Dedifferentiated amniotic fluid mesenchymal stem cell (primary cell): ENCODE results near the gene GCLM.
"Not testable (repeated sequence)": the region's sequence is repeated elsewhere in the genome, so short reads cannot be mapped to it uniquely, and the experiment has no call there.

ENCODE experiments used
- DNase-seq: peaks from one replicate; pipeline ENCODE4 v3.0.0-alpha.2; 2016; ENCODE audit errors: extremely low spot score

The GCLM gene, protein sequence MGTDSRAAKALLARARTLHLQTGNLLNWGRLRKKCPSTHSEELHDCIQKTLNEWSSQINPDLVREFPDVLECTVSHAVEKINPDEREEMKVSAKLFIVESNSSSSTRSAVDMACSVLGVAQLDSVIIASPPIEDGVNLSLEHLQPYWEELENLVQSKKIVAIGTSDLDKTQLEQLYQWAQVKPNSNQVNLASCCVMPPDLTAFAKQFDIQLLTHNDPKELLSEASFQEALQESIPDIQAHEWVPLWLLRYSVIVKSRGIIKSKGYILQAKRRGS

DNA sequence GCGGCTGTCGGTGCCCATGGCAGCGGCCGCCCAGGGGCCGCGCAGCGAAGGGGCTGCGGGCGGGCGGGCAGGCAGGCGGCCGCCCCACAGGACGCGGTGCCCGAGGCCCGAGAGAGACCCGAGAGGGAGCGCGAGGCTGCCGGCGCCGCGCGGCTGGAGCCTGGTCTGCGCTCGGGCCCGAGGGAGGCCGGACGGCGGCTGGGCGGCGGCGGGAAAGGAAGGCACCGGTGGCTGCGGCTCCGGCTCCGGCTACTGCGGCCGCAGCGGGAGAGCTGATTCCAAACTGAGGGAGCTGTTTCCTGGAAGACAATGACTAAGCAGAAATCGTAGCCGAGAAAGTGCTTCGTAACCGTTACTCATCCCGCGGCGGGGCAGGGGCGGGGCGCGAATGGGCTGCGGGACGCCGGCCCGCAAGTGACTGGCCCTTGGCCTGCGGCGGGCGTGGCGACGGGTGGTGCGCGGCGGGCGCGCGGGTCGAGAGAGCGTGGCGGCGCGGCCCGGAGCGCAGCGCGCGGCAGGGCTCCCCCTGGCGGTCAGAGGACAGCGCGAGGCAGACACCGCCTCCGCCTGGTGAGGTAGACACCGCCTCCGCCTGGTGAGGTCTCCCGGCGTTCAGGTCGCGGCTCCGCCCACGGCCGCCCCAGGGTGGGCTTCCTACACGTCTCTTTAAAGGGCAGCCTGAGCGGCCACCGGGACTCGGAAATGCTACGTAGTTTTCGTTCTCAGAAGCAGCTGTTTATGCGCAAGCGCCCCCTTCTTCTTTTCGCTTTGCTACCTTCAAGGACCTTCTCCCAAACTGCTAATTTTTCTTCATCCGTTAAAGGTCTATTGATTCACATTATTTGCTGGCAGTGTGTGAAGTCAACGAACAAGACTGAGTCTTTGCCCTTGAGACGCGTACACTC lies at the start of gene GCLM:
Gene GCLM, minus strand, starts transcription at position 285 of the 905 bp plus-strand sequence. Its CDS starts 267 bp downstream, at position 18.
- peak; percentile 90 for DNase-seq

DNA sequence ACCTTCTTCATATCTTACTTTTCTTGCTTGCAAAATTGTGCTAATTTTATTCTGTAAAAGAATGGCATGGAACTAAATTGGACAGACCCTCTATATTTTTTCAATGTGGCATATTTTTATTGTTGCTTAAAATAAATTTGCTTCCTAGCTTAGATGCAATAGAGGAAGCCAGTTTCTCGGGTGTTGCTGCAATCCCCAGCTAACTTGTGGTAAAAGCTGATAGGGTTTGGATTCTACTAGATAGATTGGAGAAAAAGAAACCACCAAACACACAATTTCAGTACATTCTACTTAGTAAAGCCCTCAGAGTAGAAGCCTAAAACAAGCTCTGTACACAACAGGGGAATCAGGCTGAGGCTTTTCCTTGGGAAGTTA lies 49.5 kb upstream of the GCLM start:
- DNase-seq: no peak

DNA sequence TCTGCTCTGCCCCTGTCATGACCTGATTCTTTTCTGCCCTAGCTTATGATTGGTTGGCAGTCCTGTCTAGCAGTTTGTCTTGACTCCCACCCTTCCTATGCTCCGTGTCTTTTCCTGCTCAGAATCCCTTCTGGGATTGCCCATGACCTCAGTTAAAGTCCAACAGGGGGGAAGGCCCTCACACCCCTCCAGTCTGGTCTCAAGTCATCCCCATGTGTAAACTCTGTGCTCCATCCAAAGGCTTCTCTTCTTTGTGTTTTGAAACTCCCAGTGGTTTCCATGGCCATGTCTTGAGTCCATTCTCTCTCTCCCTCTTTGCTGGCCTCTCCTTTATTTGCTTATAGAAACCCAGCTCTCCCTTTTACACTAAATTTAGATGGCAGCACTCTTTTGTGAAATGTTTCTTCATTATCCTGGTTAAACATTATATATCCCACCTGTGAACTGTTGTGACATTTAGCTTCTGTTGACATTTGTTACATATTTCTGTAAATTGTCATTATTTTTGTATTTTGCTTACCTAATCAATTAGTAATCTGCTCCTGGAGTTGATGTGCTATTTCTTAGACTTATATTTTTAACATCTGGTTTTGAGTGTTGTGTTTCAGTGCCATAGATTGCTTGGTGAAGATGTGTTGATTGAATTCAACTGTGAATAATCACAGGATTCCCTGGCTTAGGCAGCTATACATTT lies 48.9 kb upstream of the GCLM start:
- no peak for DNase-seq

DNA sequence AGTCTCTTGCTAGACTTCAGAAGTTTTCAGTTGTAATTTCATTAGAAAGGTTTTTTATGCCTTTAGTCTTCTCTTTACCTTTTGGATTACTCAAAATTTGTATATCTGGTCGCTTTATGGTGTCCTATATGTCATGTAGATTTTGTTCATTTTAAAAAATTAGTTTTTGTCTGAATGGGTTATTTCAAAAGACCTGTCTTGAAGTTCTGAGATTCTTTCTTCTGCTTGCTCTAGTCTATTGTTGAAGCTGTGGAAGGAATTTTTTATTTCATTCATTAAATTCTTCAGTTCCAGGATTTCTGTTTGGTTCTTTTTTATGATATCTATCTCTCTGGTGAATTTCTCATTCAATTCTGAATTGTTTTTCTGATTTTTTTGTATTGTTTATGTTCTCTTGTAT lies 46.5 kb upstream of the GCLM start:
- DNase-seq: no peak

DNA sequence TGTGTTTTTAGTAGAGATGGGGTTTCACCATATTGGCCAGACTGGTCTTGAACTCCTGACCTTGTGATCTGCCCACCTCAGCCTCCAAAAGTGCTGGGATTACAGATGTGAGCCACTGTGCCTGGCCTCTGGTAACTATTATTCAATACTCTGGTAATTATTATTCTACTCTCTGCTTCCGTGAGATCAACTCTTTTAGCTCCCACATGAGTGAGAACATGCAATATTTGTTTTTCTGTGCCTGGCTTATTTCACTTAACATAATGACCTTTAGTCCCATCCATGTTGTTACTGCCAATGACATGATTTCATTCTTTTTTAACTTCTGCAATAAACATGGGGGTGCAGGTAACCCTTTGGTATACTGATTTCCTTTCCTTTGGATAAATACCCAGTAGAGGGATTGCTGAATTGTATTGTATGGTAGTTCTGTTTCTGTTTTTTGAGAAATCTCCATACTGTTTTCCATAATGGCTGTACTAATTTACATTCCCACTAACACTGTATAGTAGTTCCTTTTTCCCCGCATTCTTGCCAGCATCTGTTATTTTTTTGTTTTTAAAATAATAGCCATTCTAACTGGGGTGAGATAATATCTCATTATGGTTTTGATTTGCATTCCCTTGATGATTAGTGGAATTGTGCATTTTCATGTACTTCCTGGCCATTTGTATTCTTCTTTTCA lies 37.9 kb upstream of the GCLM start:
- not testable (repeated sequence) for DNase-seq

DNA sequence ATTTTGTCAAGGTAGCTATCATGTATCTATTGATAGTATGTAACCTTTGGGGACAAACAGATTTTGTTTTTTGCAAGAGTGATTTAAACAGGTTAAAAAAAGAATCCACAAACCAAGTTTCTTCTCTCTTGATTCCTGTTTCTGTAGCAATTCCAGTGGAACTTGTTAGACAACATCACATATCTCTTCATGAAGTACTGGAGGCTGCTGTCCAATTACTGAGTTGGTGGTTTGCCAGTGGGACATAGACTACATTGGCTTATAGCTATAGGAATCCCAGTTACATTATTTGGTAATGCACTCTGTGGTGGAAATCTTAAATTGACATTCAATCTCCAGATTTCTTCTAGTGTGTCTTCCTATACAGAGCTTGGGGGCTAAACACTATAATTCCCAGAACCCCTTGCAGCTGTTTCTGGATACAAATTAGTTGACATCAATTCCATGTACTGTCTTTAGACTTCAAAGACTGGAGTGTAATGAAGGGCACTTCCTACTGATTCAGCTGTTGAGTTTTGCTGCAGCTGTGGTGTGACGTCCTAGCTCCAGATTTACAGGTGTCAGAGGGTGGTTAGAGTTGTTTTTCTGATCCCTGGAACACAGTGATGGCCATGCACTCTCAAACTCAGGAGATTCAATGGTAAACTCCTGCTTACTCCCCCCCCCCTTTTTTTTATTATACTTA lies 29.4 kb upstream of the GCLM start:
- no peak for DNase-seq

DNA sequence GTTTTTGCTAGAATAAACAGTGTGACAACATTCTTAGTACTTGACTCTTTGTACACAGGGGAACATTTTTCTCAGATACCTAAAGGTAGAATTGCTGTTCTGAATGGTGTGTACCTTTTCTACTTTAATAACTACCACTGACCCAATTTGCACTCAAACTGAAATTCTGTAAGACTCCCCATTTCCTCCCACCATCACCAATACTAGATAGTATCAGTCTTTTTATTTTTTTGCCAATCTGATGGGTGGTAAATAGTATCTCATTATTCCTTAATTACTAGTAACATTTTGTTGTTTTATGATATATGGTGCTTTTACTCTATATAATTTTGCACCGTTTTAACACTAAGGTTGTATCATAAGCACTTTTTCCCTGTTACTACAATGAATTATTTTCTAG lies 28.8 kb upstream of the GCLM start:
- DNase-seq: no peak

DNA sequence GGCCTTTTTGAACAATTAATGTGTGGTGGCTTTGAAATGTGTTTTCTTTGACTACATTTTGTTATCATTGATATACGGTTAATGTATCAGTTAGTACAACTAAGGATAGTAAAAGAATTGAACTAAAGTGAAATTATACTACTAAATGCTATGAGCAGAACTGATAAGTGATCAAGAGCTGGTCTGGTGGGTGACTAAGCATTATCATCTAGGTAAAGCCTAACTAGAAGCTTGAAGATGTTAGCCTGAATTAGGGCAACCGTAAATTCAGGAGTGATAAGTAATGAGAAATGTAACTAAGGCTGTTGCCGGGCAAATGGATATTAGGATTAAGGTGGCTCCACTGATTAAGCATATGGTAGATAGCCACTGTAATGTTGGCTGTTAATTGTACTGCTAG lies 16.0 kb upstream of the GCLM start:
- DNase-seq: no peak

DNA sequence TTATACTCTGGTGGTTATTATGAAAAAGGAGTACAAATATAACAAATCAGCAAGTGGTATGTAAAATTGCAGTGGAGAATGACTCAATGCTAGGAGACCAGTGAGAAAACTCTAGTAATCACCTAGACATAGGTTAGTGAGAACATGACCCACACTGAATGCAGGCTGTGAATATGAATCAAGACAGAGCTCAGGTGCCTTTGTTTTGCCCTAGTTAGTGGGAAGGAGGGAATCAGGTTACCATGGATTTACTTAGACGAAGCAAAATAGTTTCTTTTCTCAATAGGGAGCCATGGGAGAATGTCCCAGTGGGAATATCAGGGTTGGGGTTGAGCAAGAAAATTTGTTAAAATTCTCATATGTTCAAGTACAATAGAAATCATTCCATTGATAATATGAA lies 10.6 kb upstream of the GCLM start:
- DNase-seq: no peak

DNA sequence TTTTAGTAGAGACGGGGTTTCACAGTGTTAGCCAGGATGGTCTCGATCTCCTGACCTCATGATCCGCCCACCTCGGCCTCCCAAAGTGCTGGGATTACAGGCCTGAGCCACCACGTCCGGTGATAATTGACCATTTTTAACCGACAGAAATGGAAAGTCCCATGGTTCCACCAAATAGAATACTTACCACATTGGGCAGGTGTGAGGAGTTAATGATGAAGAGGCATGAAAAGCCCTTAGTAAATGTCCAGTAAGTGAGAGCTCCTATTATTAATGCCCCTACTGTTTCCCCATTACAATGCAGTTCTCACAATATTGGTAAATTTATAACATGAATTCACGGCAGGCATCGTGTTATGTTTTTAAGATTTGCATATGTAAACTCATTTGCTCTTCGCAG lies 8.1 kb upstream of the GCLM start:
- DNase-seq: no peak

DNA sequence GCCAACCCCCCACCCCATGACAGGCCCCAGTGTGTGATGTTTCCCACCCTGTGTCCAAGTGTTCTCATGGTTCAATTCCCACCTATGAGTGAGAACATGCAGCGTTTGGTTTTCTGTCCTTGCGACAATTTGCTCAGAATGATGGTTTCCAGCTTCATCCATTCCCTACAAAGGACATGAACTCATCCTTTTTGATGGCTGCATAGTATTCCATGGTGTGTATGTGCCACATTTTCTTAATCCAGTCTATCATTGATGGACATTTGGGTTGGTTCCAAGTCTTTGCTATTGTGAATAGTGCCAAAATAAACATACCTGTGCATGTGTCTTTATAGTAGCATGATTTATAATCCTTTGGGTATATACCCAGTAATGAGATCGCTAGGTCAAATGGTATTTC lies 1.6 kb upstream of the GCLM start:
- not testable (repeated sequence) for DNase-seq

DNA sequence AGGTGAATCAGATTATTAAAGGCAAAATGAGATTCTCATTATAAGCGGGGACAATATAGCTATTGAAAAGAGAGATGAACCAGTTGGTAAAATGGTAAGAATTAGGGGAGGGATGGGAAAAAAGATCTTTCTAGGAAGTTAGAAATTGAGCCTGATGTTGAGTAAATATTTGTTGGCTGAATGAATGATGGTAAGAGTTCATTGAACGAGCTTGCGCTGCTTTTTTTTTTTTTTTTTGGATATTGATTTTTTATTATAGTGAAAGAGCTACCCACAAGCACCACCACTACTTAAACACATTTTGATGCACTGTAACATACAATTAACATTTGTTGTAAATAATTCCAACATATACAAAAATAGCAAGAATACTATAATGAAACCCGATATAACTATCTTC lies 1.1 kb upstream of the GCLM start:
- no peak for DNase-seq

DNA sequence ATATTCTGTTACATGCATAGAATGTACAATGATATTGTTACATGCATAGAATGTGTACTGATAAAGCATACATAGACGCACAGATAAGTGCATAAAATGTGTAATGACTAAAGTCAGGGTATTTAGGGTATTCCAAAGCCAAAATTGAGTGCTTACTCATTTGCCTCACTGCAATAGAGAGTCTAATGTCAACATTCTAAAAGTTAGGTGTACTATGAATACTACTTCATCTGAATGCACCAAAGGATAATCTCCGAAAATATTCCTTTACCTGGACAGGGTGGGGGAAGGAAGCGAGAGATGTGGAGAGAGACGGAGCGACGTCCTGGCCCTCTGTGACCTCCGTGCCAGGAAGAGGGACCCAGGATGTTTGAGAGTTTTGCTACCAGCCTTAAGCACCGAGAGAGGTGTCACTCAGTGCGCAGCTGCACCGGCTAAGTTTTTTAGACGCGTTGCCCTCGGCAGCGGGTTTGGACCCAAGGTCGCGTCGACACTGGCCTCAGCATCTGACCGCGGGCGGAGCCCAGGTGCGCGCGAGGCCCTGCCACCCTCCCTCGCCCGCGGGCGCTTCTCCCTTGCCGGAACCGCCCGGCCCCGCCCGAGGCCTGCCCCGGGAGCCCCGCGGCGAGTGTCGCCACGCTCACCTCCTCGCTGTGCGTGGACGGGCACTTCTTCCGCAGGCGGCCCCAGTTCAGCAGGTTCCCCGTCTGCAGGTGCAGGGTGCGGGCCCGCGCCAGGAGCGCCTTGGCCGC lies 660 bp downstream of the GCLM start:
- DNase-seq: no peak

DNA sequence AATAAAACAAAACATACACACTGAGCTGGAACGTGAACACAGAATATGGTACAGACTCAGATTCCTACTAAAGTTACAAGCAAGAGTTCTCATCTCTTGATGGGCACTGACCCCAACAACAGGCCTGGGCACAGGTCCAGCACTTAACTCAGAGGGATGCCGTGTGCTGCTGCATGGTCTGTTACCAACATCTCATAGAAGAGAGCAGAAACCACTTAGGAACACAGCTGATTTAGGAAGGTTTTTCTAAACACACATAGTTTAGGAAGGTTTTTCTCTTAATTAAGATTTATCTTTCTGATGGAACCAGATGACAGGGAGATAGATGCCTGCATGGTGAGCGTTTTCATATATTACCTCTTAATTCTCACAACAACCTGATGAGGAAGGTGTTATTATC lies 1.5 kb downstream of the GCLM start:
- peak; percentile 33 for DNase-seq

DNA sequence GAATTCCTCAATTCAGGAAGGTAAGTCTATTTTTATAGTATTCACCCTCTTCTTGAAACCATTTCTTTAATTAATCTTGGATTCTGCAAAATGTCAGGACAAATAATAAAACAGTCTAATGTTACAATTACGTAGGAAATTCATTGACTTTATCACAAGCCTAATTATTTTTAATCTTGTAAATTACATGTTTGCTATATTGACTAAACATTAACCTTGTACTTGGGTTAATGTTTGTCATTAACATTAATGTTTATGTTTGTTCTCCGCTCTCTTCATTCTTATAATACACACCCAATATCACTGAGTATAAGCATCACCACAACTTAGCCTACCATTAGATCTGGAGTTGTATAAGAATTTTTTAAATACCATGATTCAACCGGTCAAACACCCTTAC lies 2.8 kb downstream of the GCLM start:
- no peak for DNase-seq

DNA sequence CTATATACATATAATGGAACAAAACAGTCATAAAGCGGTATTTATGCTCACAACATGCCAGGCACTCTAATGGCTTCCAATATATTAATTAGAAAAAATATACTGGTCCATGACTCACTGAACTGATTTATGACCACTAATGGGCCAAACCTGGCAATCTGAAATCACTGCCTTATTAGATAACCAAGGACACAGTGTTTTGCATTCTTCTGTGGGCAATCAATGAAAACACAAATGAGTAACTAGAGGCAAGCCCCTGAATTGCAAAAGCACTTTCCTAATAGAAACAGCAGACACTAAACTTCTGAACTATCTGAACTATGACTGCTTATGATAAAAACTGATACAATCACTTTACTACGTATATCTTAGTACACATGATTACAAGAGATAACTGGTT lies 3.5 kb downstream of the GCLM start:
- DNase-seq: no peak

DNA sequence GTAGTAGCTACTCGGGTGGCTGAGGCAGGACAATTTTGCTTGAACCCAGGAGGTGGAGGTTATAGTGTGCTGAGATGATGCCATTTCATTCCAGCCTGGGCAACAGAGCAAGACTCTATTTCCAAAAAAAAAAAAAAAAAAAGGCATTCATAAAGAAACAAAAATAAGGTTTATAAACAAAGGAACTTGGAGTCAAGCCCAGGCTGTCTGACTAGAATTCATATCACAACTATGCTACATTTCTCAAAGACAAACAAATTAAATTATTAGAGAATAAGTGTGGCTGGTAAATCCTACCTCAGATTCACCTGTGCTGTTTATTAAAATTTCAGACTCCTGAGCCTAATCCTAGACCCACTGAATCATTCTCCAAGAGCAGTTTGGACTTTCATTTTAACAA lies 4.2 kb downstream of the GCLM start:
- DNase-seq: peak; percentile 32

DNA sequence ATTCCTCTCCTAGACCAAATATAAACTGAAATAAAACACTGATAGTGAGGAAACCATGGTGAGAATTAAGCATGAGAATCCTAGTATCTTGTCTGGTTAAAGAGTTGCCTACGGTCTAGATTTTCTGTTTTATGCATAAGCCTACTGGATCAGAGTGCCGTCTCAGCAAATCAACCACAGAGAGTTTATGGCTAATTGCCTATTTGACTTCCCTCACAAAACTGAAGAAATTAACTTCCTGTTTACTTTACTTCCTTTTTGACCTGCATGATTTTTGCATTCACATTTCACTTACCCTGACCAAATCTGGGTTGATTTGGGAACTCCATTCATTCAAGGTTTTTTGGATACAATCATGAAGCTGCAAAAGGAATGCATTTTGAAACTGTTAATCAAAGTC lies 5.0 kb downstream of the GCLM start:
- no peak for DNase-seq

DNA sequence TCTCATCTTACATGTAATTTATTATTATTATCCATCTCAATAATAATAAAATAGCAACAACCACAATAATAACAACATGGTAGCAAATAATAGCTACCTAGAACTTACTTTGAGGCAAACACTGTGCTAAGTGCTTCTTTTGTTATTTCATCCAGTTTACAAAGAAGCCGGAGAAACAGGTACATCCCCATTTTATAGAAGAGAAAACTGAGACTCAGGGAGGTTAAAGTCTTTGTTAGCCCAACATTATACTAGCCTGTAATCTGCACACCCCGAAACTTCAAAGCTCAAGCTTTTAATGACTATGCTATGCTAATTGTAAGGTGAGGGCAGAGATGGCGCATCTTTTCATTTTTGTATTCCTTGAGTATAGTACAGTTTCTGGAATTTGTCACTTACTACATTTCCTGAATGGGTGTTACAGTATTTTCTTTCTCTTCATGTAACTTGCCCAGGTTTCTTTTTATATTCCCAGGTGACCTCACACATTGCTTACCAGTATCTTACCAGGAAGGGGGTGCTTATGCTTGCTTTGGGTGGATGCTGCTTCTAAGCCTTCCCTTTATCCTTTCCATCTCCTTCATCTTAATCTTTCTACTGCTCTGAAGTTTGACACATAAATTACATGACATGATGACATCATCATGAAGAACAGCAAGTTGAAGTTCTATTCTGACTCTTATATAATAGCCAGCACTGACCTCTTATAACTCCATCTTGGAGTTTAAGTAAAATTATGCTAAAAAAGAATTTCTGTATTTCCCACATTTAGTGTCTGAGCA lies 8.3 kb downstream of the GCLM start:
- no peak for DNase-seq
